Kidney capillary endothelial cell (primary cell): Measurements from ENCODE around the gene RGPD6.
"Not testable (repeated sequence)": the region's sequence is repeated elsewhere in the genome, so short reads cannot be mapped to it uniquely, and the experiment has no call there.

Experiments
- DNase-seq: peaks from one replicate; pipeline ENCODE4 v3.0.0-alpha.2; 2018; ENCODE audit warnings: low spot score

RGPD6 gene

GRCh38 chr2:110576763-110577416, at the start of gene RGPD6:
Gene RGPD6, minus strand, starts transcription at chr2:110577222. Its CDS starts 198 bp downstream, at chr2:110577024.
- not testable (repeated sequence) for DNase-seq

GRCh38 chr2:110619326-110619939, 42.4 kb upstream of the RGPD6 start:
- not testable (repeated sequence) for DNase-seq

DNA sequence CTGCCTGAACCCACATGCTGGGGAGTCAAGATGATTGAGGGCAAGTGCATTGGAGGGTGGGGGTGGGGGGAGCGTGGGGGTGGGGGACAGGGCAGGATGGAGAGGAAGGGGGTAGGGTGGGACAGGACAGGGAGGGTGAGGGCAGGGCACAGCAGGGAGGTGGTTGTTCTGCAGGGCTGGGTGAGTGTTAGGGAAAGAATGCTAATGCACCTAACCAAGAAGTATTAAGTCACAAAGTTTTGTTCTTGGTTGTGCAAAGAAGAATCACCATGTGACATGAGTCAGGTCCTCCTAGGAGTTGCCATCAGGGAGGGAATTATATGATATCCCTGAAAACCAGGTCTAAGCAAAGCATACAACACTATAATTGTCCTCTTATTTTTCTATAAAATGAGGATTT, 36.9 kb upstream of the RGPD6 start:
- not testable (repeated sequence) for DNase-seq

DNA sequence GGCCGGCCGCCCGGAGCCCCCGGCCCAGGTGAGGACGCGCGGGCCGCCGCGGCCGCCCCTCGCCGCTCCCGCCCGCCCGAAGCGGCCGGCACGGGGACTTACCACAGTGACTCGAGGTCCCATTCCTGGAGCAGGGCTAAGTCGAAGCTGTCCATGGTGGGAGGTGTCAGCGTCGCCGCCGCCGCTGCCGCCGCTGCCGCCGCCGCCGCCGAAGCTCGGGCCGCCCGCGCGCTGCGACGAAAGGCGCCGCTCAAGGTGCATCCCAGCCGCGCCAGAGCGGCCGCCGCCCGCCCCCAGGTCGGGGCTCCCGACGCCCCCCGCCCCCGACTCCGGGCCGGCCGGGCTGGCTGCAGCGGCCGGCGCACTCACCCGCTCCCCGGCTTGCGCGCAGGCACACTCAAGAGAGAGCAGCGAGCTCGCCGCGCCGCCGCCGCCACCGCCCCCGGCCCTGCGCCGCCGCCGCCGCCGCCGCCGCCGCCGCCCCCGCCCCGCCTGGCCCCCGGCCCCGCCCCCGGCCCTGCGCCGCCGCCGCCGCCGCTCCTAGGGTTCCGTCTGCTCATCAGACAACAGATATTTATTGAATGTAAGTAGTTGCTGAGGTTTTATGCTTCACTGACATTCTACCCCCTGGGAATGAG, 33.7 kb upstream of the RGPD6 start:
- not testable (repeated sequence) for DNase-seq

DNA sequence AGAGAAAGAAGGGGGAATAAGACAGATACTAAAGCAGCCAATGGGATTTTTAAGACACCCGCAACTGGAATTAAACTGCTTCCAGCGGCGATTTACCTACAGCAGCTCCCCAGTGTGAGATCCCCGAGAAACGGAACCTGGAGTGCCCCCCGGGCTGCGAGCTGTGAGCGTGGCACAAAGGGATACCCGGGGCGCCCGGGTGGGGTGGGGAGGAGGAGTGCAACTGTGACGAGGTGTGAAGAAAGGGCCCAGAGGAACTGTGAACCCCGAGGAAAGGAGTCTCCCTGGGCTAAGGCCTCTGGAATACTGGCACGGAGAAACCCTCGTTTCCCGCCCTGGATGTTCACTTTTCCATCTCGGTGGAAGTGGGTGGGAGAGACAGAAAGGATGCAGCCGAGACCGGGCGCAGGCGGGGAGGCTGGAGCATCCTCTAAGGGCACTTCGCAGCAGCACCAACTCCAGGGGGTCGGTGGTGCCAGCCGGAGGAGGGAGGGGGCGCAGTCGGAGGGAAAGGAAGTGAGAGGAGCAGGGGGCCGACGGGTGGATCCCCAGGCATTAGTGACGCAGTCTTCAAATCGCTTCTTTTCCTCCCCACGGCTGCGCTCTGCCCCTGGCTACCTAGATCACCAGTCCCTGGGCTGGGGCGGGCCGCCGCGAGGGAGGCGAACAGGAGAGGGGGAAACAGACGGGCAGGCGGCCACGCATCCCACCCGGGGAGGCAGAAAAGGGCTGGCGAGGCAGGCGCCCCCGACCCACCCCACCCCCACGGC, 33.0 kb upstream of the RGPD6 start:
- not testable (repeated sequence) for DNase-seq

- not testable (repeated sequence) for DNase-seq
Observed at GRCh38 chr2:110608788-110609502, 31.9 kb upstream of the RGPD6 start.

GRCh38 chr2:110605057-110605456, 28.0 kb upstream of the RGPD6 start:
- DNase-seq, result not testable (repeated sequence)

GRCh38 chr2:110603917-110604591, 27.0 kb upstream of the RGPD6 start:
- not testable (repeated sequence) for DNase-seq

GRCh38 chr2:110602139-110602538, 25.1 kb upstream of the RGPD6 start:
- not testable (repeated sequence) for DNase-seq

DNA sequence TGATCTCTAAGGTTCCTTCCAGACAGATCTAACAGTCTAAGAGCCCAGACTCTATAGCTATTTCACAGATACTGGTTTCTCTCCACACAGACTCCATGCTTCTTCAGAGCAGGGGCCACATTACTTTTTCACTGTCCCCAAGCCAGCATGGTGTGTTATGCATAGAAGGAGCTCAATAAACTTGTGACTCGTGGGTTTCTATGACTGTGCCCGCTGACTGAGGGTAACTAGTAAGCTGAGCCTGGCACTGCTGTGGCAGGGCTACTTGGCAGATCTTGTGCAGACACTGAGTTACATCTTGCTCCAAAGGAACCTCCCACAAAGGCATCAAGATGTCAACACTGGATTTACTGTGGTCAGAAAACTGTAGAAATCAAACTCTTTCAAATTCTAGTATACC, 15.0 kb upstream of the RGPD6 start:
- not testable (repeated sequence) for DNase-seq

DNA sequence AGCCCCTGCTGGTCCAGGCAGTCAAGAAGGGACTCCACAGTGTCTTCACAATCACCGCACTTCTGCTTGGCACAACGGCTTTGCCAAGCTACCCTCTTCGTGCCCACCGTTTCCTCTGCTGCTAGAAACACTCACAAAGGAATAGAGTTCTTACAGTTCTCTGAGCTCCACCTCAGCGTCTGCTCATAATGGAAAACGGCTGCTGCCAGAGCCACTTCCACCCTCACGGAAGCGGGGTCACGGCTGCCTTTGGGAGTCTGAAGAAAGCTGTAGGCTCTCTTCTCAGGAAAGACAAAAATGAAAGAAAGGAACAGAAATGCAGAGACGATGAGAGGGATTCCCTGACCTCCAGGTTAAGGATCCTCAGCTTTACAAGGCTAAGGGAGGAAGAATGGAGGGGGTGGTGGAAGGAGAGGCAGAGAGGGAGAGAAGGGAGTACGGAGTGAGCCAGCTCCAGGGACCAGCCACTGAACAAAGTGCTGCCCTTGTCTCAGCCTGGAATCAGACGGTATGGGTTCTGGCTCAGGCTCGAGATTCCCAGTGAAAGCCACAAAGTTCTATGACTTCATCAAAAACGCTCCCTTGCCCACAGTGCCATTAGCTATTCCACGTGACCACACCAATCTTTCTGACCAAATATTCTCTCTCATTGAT, 12.8 kb upstream of the RGPD6 start:
- not testable (repeated sequence) for DNase-seq

GRCh38 chr2:110588520-110588919, 11.5 kb upstream of the RGPD6 start:
- DNase-seq, result not testable (repeated sequence)

GRCh38 chr2:110579216-110579965, 2.4 kb upstream of the RGPD6 start:
- DNase-seq, result not testable (repeated sequence)

DNA sequence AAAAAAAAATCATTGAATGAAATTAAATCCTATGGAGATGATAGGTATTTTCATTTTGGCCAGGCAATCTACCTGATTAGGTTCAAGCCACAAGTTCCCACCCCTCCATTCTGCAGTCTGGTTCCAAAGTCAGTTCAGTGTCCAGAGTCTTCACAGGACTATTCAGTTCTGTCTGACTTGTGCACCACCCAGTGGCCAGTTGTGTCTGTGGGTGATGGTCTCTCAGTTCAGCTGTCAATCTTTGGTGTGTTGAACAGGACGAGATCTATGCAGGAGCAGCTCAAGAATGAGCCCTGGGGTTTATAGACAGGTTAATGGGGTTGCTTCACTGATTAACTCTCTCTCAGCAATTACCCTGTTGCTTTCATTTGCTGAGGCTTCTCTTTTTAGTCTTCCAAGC, 1.4 kb upstream of the RGPD6 start:
- DNase-seq, result not testable (repeated sequence)

DNA sequence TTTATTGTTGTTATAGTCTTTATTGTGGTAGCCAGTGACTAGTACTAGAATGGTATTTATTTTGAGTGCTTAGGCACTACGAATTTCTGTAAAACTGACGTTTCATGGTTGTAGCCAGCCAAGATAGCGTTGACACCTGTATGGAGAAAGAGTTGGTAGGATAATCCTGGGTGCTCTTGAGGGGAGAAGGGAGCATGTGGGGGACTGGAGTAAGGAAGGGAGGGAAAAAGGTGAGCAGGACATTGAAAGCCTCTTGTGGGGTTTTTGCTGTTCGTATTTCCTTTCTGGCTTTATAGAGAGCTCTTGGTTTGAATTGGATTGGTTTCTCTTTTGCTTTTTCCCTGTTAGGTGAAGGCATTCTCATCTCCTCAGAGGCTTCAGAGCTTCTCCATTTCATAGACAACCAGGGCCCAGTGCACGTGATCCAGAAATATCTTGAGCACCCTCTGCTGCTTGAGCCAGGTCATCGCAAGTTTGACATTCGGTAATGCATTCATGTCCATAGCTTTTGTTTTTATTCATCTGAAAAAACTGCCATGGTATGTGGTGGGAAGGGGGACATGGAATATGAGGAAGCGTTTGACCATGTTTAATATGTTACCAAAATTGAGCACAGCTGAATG, 77.2 kb downstream of the RGPD6 start:
- not testable (repeated sequence) for DNase-seq

- not testable (repeated sequence) for DNase-seq
Observed at GRCh38 chr2:110496027-110496426, 81.0 kb downstream of the RGPD6 start.

DNA sequence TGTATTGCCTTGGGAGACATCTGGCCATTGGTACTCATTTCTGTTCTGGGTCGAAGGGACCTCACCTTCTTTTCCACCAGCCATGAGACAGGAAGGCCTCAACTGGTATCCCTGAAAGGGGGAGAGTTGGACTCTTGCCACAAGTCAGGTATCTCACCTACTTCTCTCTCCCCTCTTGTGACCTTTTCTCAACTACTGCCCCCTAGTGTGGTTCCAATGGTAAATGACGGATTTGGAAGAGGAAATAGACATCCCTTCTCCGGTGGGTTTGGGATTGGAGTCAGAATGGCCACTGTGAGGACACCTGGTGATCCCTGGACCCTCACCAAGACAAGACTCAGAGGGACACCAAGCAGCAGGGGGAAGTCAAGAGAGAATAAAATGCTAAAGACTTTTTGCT, 82.5 kb downstream of the RGPD6 start:
- DNase-seq, result not testable (repeated sequence)

DNA sequence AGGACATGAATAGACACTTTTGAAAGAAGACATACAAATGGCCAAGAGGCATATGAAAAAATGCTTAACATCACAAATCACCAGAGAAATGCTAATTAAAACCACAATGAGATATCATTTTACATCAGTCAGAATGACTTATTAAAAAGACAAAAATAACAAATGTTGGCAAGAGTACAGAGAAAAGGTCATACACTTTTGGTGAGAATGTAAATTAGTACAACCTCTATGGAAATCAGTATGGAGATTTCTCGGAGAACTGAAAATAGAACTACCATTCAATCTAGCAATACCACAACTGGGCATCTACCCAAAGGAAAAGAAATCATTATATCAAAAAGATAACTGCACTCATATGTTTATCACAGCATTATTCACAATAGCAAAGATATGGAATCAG, 88.0 kb downstream of the RGPD6 start:
- not testable (repeated sequence) for DNase-seq

DNA sequence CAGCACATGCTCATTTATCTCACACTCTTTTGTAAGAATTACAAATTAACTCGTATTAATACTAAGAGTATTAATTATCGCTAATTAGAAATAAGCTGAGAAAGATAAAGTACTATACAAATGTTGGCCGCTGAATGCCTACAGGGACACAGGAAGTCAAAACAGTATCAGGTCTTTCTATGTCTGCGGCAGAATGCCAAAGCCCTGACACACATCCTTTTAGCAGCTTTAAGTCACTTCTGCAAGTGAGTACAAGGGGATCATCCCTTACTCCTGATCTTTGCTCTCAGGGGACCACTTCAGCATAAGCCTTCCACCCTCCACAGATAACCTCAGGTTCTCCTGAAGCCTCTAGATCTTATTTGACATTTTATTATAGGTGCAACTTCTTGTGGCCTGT, 94.3 kb downstream of the RGPD6 start:
- not testable (repeated sequence) for DNase-seq
